ENCODE measurements around the gene PTPRM.

Gene PTPRM

DNA sequence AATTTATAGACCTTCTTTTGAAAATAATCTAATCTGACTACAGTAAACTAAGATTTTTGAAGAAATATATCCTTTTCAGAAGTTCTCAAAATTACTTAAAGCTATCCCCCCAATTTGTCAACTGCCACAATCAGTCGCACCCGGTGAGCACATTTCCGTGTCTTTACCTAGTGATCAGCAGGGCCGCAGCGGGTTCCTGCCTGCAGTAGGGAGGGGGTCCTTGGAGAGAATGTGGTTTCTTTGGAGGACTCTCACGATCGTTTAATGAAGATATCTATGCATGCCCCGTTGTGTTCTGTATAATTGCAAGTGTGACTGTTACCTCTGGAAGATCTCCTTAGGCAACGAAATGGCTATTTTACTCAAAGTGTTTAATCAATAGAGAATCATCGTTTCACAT, 790.2 kb downstream of the PTPRM start:
- no peak for DNase-seq

DNA sequence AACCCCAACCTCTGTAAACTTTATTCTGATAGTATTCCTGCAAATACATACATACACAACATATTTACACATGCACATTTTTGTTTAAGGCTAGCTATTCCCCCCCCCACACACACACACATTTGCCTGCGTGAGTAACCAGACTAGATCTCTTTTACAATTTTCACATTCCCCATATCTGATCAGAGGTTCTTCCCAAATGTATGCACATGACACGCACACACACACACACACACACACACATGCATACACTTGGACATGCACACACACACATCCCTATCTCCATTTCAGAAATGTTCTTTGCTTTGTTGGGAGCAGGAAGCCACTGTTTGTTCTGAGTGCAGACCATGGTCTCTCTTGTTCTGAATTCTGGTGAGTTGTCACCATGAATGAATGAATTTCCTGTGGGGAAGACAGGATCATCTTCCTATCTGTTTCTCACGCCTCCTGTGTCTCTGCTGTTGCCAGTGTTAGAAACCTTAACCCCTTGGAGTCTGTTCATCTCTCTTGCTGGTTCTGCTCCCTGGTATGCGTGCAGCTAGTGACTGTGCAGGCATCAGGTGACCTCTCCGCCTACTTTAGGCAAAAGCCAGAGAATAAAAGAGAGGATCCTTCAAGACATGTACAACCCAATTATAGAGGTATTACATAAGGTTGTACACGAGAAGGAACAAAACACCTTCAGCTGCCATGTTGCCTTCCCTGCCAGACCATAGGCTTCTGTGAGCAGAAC, 791.1 kb downstream of the PTPRM start:
- DNase-seq, result no peak

DNA sequence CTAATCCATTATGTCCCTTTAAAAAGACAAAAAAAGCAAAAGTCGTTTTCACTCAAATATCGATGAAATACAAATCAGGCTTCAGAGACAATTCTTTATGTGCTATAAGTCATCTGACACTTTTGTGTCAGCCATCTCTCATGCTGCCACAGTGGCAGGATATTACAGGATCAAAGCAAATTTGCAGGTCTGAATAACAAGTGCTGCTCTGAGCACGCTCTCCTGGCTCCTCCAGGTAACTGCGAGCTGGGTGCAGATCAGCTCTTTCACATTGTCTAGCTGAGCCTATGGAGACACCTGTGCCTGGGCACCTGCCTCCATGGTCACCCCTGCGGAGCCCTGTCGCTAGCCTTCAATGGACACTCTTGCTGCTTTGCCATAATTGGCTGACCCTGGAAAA, 792.0 kb downstream of the PTPRM start:
- no peak for DNase-seq

DNA sequence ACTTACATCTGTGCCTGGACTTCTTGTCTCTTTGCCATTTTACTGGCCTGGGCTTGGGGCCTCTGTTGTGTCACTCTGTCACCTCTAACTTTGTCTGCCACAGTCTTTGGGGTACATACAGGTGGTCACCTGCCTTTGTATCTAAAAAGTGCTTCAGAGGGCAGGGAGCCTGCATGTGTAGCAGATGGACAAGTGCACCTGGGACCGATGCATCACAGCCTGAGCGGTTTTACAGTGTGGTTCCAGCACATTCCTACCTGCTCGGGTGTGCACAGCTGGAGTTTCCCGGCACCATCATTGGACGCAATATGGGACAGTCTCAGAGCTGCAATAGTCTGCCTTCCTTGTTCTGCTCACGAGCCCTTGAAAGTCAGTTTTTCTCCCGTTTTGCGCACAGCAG, 792.4 kb downstream of the PTPRM start:
- DNase-seq, result no peak

DNA sequence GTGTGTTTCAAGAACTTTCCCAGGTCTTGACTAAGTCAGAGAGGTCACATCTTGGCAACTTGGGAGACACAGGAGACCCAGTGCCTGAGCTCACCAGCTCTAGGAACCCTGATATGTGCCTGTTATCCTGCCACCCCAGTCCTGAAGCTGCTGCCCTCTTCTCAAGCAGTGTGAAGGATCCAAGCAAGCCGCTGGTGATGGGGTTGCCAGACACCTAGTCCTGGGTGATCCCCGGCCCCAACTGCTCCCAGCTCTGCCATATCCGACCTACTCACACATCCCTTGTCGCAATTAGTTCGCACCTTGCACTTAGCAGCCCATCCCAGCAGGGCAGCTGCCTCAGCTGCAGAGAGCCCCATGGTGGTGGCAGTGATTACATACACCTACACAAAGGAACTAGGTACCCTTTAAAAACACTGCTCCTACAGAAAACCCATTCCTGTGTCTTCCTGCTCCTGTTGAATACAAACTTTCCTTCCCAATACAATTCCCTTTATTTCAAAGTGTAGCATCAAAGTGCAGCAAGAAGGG, 794.9 kb downstream of the PTPRM start:
- DNase-seq, result no peak

DNA sequence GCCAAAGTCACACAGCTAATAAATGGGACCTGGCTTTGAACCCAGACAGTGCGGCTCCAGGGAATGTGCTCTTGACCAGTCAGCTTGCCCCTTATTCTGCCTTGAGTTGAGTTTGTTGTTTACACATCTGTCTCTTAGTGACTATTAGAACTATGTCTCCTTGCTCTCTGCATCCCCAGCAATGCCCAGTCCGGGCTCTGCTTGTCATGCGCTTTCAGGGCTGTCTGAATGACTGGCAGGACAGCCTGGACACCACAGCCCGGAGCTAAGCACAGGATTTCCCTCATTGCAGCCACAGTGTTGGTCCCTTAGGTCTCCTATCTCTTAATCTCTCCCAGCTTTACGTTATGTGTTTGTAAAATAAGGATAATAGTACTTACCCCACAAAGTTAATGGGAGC, 795.7 kb downstream of the PTPRM start:
- DNase-seq, result no peak

DNA sequence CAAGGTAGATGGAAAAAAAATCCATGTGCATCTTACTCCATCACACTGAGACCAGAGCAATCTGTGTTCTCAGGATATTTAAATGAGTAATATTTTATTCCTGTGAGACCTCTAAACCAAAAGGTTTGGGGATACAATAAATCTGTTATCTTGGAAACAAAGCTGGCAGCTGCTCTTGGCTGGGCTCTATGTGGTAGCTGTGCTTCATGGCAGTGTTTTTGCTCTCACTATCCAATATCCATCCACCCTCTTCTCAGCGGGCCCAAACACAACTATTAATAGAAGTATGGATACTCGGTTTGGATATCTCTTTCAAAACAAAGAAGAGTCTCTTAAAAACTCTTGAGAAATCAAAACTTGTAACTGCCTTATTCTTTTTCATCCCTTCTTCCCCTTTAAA, 797.3 kb downstream of the PTPRM start:
- DNase-seq, result no peak

DNA sequence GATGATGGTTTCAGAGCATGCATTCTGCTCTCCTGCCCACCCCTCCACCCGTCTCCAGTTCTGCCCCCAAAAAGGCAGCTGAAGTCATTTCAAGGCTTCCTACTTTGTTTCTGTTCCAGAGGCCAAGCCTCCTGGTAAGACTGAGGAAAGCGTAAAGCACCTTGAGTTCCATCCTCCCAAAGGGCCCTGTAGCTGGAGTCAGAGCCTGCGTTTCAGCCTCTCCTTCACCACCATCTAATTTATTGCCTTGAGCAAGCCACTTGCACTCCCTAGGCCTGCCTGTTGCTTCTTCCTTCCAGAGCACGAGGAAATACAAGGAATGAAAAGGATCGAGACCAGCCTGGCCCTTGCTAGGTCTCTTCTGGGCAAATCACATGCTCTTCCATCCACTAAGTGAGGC, 797.9 kb downstream of the PTPRM start:
- no peak for DNase-seq

DNA sequence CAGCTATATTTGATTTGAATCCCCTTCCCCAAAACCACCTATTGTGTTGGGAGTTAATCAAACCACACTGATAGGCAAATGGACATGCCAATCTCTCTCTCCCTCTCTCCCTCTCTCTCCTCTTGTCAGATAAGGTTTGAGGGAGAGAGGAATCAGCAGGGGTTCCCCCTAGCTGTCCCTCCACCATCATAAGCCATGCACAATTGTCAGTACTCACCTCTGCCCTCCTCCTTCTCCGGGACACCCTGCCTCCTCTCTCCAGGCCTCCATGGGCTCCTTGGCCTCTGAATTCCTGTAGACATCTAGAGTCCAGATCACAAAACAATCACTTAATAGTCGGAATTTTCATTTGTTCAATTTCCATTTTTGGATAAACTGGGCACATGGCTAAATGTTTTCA, 798.4 kb downstream of the PTPRM start:
- no peak for DNase-seq

DNA sequence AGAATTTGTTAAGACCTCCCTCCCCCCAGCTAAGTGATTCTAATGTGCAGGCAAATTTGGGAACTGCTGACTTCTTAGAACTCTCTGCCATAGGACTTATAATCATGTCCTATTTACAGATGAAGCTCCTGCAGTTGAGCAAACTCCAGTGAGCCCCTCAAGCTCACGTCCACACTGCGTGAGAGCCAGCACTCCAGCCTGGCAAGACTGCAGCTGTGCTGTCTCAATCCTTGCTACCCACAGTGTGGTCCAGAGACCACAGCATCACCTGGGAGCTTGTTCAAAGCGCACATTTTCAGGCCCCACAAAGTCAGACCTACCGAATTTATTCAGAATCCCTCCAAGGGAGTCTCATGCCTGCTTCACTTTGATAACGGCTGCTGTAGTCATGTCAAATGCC, 799.0 kb downstream of the PTPRM start:
- DNase-seq, result no peak

DNA sequence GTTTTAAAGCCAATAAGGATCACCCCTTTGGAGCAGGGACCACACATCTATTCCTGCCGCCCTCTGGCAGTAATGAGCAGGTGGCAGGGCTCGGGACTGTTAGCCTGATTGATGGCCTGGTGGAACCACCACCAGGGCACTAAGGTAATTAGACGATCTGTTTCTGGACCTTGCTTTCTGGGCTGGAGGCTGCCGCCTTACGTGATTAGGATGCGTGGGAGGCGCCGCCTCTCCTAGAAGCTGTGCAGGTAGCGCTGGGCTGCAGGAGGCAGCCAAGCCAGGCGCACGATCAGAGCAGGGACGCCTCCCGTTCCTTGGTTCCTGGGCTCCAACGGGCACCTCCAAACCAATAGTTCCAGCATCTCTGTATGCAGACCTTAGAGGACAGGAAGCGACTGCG, 799.5 kb downstream of the PTPRM start:
- DNase-seq, result no peak

DNA sequence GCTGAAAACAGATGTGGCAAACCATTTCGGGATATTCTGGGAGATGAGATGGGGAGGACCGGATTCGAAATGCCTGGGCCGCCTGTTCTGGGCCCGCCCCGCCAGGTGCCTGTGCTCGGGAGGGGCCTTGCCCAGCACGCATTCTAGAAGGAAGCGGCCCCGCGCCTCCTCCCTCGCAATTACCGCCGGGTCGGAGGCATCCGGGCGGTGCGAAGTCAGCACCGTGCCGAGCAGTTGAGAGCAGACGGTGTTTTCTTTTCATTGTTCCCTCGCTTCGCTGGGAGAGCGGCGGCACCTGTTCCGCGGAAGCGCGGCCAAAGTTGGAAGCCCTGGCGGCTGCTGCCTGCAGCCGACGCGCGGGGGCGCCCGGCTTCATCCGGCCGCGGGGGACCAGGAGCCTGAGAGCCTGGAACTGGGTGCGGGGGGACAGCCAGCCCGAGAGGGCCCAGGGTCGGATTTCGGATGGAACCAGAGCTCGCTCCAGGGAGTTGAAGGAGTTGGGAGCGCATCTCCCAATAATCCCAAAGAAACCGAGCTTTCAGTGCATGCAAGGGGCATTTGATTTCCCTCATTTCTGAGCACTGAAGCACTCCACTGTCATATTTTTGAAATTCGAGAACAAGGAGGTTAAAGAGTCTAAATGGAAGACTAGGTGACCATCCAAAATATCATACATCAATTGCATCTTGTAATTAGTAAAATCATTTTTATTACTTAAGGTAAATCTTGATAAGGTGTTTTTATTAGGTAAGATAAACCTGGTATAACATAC, 800.3 kb downstream of the PTPRM start:
- DNase-seq, result no peak

DNA sequence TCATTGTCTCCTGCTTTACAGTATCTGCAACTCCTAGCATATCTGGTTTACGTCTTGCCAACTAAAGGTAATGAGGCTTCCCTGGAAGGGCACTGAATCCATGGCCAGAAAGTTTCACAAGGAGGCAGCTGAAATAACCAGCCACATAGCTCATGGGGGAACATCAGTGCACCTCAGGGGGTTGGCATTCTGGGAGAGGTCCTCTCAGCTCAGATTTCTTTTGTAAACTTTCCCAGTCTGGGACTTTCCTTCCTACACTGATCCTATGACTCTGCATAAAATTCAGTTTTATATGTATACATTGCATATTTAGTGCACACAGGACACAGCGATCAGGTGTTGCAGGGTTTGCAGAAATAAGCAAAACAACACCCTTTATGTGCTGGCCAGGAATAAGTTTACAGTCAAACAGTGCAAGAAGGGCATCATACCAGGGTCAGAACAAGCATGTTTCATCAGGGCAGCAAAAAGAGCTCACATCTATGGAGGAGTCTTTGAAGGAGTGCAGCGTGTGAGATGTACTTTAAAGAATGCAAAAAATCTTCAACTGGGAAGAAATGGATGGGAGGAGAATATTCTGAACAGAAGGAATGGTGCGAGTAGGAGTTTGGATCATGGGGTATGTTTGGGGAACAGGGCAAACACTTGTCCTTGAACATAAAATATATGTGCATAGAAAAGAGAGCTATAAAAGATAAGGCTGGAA, 801.5 kb downstream of the PTPRM start:
- no peak for DNase-seq

DNA sequence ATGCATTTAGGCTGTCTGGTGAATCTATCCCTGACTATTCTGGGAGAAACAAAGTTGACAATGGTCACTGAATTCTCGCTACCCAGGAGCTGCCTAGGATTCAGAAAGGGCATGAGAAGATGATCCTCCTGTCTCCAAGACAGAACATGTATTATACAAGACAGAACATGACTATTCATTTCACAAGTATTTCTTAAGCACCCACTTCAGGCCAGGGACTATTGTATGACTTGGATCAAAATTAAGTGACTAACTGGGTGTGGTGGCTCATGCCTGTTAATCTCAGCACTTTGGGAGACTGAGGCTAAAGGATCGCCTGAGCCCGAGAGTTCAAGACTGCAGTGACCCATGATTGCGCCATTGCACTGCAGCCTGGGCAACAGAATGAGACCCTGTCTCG, 806.4 kb downstream of the PTPRM start:
- DNase-seq, result no peak

DNA sequence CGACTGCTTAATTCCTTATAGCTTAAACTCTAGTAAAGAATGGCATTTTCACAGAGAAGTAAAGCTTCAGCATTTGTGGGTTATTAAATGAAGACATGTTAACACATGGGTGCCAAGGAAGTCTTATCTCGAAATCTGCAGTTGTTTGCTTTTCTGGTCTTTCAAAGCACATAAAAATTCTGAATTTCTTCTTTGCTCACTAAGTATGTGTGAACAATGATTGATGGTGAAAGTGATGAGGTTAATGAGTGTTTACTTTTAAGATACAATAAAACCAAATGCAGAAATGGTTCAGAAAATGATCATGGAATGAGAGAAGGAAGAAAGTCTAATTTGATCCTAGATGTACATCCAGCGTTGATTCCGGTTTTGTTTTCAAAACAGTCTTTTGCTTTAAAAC, 807.6 kb downstream of the PTPRM start:
- DNase-seq, result no peak

DNA sequence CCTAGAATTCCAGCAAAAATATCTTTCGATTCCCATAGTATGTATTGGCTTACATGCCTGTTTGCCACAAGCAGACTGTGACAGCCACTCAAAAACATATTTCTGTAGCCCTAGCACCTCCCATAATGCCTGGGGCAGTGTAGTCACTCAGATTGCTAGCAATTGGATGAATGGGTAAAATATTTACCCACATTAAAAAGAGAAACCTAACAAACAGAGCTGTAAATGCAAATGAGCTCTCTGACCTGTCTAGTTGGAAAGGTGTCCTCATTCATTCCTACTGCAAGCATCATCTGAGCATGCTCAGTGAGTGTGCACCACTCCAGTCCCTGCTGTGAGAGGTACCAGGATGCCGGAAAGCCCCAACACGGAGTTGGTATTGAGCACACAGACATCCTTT, 808.1 kb downstream of the PTPRM start:
- DNase-seq, result no peak

DNA sequence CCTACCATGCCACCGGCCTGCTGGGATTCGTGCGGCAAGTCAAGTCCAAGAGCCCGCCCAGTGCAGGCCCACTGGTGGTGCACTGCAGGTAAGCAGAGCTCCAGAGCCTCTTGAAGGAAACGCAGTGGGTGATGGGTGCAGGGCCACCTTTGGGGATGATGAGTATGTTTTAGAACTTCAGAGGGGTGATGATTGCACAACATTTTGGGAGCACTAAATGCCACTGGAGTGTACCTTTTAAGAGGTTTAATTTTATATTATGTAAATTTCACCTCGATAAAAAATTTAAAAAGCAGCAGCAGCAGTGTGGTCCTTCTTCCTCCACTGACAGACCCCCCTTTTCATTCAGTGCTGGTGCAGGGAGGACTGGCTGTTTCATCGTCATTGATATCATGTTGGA, 809.0 kb downstream of the PTPRM start:
- DNase-seq, result no peak

DNA sequence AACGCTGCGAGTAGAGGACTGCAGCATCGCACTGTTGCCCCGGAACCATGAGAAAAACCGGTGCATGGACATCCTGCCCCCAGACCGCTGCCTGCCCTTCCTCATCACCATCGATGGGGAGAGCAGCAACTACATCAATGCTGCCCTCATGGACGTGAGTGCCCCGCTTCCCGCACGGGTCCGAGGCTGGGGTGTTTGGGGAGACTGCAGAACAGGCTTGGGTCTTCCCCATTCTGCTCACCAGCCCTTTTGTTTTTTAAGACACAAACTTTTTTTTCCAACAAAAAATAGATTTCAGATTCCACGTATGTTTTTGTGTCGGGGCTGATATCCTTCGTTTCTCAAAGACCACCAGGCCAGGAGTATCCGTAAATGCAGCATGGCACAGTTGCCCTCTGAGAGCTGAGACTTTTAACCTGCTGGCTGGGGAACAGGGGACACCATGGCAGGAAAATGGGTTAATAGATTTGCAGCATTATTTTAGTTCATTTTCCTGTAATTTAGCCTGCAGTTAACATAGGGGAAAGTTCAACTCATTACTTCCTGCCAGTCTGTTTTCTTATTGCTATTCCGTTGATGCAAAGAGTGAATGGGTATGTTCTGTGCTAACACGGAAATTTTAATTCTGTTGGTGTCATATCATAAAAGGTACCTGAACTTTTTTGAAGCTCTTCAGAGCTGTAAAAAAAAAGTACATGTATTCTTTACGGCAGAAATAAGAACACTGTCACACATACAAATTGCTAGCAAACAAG, 812.2 kb downstream of the PTPRM start:
- no peak for DNase-seq

DNA sequence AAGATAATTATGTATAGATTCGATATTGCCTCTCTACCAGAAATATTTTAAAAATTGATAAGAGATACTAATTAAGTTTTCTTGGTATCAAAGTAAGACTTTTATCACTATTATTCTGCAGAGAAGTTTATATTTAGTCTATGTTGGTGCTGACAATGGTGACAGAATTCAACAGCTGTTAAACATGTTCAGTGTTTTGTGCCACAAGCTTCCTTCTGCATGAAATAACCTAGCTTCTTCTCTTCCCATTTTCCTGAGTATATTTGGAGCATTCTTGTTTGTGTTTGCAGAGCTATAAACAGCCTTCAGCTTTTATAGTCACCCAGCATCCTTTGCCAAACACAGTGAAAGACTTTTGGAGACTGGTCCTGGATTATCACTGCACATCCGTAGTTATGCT, 812.9 kb downstream of the PTPRM start:
- no peak for DNase-seq

DNA sequence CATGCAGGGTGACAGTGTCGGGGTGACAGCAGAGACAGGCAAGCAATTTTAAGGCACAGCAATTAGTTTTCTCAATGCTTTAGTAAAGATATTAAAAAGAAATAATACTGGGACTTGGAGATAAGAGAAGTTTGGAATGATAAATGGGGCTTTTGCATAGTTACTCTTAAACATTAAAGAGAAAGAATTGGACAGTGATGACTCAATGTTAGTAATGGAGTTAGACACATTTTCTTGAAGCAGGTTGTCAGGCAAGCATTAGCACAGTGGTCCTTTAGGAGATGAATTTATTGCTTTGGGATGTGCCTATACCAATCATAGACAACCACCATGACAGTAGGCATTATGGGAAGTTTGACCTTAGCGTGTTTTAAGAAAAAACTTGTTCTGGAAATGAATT, 813.8 kb downstream of the PTPRM start:
- DNase-seq, result no peak

DNA sequence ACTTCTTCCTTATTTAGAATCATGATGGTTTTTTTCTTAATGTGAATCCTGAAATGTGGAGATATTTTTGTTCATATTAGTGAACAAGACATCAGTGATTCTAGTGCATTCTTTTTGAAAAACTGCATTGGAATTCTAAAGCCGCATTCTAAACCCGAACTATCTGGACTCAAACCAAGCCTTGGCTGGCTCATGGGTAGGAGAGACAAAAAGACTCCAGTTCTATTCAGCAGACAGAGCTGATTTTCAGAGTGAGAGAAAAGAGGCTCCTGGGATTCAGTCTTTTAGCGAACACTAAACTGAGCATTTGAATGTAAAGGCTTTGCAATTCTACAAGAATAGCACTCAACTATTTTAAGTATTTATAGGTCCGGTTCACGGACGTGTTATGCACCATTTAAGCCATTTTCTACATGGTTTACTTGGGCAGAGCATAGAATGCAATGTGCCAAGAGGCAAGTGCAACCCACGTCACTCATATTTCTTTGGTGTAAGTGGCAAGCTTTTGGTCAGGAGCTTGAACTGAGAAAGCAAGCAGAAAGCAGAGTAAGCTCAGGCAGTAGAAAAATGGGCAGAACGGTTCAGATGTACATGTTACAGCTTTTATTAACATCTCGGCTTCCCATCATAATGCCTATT, 814.8 kb downstream of the PTPRM start:
- no peak for DNase-seq

DNA sequence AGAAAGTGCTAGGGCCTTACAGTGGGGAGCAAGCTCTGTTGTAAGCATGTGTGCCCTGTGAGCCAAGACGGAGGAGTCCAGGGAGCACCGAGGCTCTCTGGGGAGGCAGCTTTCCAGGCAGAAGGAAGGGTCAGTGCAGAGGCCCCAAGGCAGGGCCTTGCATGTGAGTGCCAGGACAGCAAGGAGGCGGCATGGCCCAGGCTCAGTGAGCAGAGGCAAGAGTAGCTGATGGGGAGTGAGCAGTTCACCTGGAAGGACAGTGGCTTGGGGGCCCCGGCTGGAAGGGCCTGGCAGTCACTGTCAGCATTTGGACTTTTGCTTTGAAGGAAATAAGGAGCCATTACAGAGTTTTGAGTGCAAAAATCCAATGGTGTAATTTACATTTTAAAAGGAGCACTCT, 818.3 kb downstream of the PTPRM start:
- DNase-seq, result no peak
